Raji (cell line): ENCODE data around the gene RFX7.

Experiments used
- POLR2A ChIP-seq: IDR thresholded peaks from 2 replicates; pipeline ENCODE4 v1.6.1; 2011; ENCODE audit warnings: low read depth, low read length, control low read depth; ENCODE audit not compliant: insufficient read depth

The RFX7 gene

DNA sequence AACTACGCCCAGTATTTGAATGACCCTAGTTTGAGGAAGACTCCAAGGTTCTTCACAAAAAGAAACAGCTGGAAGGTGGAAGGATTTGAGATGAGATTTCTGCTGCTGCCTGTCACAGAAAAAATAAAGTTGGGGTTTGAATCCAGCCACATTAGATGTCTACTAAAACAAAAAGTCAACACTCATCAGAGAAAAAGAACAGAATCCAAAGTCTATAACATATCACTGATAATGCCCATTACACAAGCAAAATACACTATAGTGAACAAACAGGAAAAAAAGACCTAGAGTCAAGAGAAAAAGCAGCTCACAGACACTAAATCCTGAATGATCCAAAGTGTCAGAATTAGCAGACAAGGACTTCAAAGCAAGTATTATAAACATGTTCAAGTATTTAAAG is 56.0 kb downstream of the RFX7 start:
- TF ChIP-seq POLR2A = no peak

DNA sequence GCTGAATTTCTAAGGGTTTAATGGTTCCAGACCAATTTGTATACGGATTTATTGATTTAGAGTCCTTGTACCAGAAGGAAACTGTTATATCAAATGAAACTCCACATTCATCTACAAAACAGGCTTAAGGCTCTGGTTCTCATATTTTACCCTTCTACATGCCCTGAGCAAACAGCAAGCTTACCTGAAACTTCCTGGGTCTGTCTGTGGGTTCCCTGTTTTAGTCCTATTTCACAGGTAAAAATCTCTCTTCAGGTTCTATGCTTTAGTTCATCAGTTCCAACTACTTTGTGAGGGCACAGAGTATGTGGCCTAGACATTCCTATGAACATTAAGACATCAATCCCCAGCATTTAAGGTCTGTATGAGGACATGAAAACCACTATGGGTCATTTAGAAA is 57.7 kb downstream of the RFX7 start:
- TF ChIP-seq POLR2A = no peak

DNA sequence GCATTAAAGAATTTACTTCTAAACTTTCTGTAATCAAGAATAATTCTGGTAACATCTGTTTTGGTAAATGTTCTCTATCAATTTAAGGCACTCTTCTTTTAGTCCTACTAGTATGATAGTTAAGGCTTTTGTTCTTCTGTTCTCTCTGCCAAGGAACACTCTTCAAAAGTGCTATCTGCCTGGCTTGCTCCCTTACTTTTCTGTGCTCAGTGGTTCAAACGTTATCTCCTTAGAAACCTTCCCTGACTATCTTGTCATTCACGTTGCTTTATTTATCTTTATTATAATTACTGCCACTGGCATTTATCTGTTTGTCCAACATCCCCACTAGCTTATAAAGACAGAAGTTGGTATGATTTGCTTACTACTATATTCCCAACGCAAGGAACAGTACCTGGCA is 59.2 kb downstream of the RFX7 start:
- TF ChIP-seq POLR2A = no peak

DNA sequence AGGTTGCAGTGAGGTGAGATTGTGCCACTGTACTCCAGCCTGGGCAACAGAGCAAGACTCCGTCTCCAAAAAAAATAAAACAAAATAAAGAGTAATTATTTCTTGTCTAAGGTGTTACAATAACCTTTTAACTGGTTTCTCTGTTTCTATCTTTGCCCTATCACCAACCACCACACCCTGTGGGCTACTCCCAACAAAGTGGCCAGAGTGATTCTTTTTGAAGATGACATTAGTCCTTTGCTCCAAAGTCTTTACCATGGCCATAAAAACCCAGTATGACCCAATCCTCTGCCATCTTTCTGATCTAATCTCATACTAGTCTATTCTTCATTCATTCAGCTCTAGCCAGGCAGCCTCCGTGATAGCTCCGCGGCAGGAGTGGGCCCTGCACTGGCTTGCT is 62.8 kb downstream of the RFX7 start:
- no peak for TF ChIP-seq POLR2A

DNA sequence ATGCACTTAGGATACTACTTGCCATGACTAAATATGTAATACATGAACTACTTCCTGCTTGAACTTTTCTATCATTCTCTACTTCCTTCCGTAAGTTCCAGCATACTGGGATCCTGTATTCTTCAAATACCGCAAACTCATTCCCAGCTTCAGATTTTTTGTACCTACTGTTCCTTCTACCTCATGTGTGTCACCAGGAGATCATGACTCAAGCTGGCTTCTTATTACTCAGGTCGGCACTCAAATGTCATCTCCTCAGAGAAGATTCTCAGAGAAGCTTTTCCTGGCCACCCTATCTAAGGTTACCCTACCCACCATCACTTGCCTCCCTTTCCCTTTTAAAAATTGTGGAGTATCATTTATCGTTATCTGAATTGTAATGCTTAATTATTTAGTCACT is 66.7 kb downstream of the RFX7 start:
- no peak for TF ChIP-seq POLR2A

DNA sequence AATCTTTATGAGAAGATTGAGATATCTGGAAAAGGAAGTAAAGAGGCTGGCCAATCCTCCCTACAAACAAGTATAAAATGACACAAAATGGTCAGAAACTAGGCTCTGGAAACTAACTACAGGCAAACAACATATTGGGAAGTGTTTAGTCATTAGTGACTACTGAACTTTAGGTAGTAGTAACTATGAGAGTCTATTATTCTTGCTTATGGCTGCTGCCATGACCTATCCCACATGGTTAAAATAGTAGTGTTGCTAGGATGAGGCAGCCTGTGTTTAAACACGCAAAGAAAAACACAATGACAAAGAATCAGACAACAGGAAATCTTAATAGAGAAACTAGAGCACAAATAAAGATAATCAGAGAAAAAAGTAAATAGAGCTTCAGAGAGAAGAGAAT is 67.9 kb downstream of the RFX7 start:
- no peak for TF ChIP-seq POLR2A

DNA sequence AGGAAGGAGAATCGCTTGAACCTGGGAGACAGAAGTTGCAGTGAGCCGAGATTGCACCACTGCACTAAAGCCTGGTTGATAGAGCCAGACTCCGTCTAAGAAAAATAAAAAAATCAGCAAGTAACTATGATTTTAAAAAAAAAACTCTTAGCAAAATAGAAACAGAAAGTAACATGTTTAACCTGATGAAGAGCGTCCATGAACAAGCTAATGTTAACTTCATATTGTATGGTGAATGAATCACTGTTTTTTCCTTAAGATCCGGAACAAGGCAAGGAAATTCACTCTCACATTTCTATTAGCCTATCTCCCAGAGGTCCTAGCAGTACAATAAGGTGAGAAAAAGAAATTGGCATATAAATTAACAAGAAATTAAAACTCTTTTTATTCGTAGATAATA is 69.0 kb downstream of the RFX7 start:
- TF ChIP-seq POLR2A = no peak

DNA sequence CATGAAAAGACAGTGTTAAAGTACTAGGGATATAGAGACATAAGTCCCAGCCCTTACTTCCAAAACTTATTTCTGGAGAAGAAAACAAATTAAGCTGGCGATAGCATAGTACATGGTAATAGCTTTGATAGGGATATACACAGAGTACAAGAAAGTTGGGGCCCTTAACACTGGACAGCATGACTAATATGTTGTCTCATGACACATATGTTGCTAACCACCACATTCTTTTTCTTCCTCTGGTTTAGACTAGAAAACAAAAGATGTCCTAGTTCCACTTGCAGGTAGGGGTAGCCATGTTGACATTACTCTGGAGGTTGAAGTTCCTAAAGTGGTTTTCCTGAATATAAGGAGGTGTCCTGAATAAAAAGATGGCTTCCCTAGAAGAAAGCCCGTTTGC is 75.3 kb downstream of the RFX7 start:
- TF ChIP-seq POLR2A = no peak

DNA sequence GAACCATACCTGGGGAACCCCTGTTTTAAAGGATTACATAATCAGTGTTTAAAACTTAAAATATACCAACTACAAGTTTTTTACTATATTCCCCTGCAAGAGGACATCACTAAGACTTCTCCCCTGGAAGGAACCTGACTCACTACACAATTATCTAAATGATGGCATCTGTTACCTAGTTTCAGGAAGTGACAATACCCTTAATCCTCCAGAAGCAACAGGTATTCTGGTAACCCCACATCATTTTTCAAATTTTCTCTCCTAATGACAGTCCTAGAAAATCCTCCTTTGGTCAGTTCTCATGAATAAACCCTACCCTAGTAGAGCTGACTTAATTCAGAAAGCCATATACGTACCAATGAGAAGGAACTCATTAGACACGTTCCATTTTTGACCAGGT is 78.4 kb downstream of the RFX7 start:
- TF ChIP-seq POLR2A = no peak

DNA sequence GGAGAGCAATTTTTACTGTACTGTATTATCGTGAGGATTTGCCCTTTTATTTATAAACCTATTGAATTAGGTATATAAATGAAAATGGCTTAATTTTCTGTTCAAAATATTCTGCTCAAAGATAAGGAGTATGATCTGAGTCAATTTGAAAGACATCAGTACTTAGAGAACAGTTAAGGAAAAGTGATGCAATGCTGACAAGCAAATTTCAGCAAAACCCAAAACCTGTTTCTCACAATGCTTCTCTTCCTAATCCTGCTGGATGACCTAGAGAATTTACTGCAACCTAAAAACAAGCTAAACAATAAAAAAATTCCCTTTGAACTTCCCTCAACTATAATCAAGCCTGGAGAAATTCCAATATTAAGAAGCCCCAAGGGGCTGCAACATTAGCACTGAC is 82.7 kb downstream of the RFX7 start:
- TF ChIP-seq POLR2A = no peak

DNA sequence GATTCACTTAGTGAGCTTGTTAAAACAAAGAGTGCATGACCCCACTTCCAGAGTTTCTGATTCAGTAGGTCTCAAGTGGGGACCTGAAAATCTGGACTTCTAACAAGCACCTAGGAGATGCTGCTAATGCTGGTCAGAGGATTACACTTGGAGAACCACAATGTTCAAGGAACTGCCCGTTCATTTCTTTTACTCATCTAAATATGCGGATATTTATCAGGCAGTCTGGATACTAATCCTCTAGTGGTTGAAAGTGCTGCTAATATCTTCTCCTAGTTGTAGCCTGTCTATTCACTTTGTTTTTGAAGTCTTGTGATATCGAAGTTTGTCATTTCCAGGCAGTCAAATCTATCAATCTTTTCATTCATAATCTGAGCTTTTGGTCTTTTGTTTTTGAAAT is 86.8 kb downstream of the RFX7 start:
- no peak for TF ChIP-seq POLR2A

DNA sequence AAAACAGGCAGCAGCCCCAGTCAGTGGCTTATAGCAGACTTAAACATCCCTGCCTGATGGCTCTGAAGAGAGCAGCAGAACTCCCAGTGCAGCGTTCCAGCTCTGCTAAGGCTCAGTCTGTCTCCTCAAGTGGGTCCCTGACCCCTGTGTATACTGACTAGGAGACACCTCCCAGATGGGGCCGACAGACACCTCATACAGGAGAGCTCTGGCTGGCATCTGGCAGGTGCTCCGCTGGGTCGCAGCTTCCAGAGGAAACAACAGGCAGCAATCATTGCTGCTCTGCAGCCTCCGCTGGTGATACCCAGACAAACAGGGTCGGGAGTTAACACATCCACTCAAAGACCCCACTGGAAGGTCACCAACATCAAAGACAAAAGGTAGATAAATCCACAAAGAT is 93.5 kb downstream of the RFX7 start:
- TF ChIP-seq POLR2A = no peak

DNA sequence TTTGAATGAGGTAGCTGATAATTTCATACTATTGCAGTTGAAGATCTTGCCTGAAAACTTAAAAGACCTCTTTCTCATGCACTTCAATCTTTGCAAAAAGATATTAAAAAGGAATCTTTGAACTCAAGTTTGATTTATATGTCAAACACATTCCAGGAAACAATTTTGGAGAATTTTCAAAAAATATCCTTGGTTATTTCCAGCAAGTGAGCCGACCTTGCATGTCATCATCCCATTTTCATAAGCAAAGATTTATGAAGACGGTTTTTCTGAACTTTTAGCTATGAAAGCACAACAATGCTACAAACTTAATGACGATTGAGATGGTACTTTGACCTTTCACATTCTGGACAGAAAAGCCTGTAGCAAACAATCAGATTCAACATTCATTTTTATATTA is 95.6 kb downstream of the RFX7 start:
- no peak for TF ChIP-seq POLR2A

DNA sequence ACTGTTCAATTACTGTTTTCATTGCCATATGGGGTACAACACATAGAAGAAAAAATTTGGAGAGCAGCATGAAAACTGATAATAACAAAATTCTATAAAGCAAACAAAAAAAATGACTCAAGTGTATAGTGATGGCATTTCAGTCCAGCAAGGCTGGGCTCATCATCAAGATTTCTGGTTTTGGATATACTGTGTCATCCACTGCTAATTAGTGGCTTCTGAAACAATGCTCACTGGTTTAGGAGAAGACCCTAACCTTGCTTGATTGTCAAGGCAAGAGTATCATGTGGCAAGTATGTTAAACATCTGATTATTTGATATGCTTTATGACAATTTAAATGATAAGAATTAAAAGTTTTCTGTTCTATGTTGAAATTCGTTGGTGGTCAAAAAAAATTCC is 96.9 kb downstream of the RFX7 start:
- no peak for TF ChIP-seq POLR2A

DNA sequence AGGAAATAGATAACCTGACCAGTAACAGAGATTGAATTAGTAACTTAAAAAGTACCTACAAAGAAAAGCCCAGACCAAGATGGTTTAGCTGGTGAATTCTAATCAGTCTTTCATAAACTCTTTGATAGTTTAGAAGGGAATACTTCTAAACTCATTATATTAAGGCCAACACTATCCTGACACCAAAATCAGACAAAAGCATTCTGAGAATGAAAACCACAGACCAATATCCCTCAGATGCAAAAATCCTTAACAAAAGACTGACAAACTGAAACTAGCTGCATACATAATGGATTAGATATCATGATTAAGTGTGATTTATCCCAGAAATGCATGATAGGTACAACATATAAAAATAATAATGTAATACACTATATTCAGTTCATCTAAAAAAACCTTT is 115.6 kb downstream of the RFX7 start:
- no peak for TF ChIP-seq POLR2A

DNA sequence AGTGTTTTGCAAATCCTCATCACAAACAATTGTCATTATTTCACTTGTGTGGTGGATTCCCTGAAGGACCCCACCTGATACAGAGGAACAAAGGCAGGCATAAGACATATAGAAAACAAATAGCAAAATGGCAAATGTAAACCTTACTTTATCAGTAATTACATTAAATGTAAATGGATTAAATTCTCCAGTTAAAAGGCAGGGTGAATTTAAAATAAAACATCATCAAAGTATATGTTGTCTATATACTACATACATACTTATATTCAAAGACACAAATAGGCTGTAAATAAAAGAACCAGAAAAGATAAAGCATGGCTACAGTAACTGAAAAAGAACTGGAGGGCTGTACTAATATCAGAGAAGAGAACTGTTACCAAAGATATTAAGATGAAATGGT is 117.3 kb downstream of the RFX7 start:
- TF ChIP-seq POLR2A = no peak

DNA sequence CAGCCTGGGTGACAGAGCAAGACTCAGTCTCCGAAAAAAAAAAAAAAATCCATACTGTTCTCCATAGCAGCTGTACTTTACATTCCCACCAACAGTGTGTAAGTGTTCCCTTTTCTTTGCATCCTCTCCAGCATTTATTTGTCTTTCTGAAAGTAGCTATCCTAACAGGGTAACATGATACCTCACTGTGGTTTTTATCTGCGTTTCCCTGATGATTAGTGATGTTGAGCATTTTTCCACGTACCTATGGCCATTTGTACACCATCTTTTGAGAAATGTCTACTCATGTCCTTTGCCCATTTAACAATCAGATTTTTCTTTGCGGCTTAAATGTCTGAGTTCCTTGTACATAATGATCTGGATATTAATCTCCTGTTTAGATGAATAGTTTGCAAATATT is 119.3 kb downstream of the RFX7 start:
- no peak for TF ChIP-seq POLR2A

DNA sequence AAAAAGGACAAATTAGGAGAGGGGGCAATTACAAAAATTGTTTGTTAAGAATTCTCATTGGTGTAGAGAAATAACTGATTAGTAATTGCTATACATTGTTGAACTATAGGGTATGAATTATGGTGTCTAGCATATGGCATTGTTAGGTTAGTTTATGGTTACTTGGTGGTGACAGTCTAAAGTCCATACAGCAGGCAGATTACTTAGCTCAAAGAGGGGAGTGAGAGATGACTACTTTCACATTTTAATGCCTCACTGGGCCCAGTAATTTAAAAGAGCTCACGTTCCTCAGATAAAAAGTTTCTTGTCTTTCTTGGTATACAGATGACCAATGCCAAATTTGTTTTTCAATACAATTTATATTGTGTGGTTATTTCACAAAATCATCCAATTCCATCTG is 137.8 kb downstream of the RFX7 start:
- no peak for TF ChIP-seq POLR2A
